HepG2 (cell line): ENCODE measurements around the gene DYSF. TPM values are rescaled to one million over a fixed set of nuclear protein-coding genes. Genes with fewer than 3 reads are reported as not detected.

Source experiments
- ADNP ChIP-seq: sonication (generic); formaldehyde crosslinking; IDR thresholded peaks from 2 replicates; pipeline ENCODE4 v1.4.0; 2020; ENCODE audit warnings: missing genetic modification reagents
- CCAR2 ChIP-seq: fragments of 200-400 bp; formaldehyde crosslinking; optimal IDR thresholded peaks from 2 replicates; pipeline ENCODE3; 2018; ENCODE audit warnings: low read depth, mild to moderate bottlenecking, low read length, moderate library complexity
- DNMT3B ChIP-seq: conservative IDR thresholded peaks from 2 replicates; pipeline ENCODE4 v1.6.1; 2016; ENCODE audit warnings: missing biosample characterization, control low read depth
- IKZF1 ChIP-seq: fragments of 450-650 bp; IDR thresholded peaks from 2 replicates; pipeline ENCODE4 v1.7.1; 2016
- IRF2 ChIP-seq: IDR thresholded peaks from 2 replicates; pipeline ENCODE4 v1.6.1; 2018; ENCODE audit warnings: missing genetic modification reagents, missing compliant biosample characterization
- KDM6A ChIP-seq: IDR thresholded peaks from 2 replicates; pipeline ENCODE4 v1.6.1; 2016; ENCODE audit warnings: low read depth
- NFIC ChIP-seq: IDR thresholded peaks from 2 replicates; pipeline ENCODE4 v1.6.1; 2012; ENCODE audit warnings: mild to moderate bottlenecking, low read length, inconsistent platforms
- NKX3-1 ChIP-seq: sonication (generic); formaldehyde crosslinking; IDR thresholded peaks from 2 replicates; pipeline ENCODE4 v1.5.0; 2020; ENCODE audit warnings: missing genetic modification reagents
- SATB2 ChIP-seq: sonication (generic); formaldehyde crosslinking; IDR thresholded peaks from 2 replicates; pipeline ENCODE4 v1.5.0; 2020; ENCODE audit warnings: missing genetic modification reagents
- ZBTB21 ChIP-seq: sonication (generic); formaldehyde crosslinking; IDR thresholded peaks from 2 replicates; pipeline ENCODE4 v1.4.0; 2020; ENCODE audit warnings: missing genetic modification reagents
- ZBTB3 ChIP-seq: sonication (generic); formaldehyde crosslinking; IDR thresholded peaks from 2 replicates; pipeline ENCODE4 v1.4.0; 2020; ENCODE audit warnings: low read depth, mild to moderate bottlenecking, moderate library complexity, missing genetic modification reagents, borderline replicate concordance
- ZNF205 ChIP-seq: IDR thresholded peaks from 2 replicates; pipeline ENCODE4 v1.6.1; 2018; ENCODE audit warnings: missing biosample characterization, missing genetic modification reagents
- ZNF3 ChIP-seq: IDR thresholded peaks from 2 replicates; pipeline ENCODE4 v1.7.0; 2017; ENCODE audit warnings: inconsistent platforms
- ZNF329 ChIP-seq: sonication (generic); formaldehyde crosslinking; IDR thresholded peaks from 2 replicates; pipeline ENCODE4 v1.9.0; 2021; ENCODE audit warnings: low read depth, mild to moderate bottlenecking, missing genetic modification reagents
- ZNF33B ChIP-seq: sonication (generic); formaldehyde crosslinking; IDR thresholded peaks from 2 replicates; pipeline ENCODE4 v1.5.1; 2020; ENCODE audit warnings: mild to moderate bottlenecking, missing genetic modification reagents
- ZNF556 ChIP-seq: sonication (generic); formaldehyde crosslinking; IDR thresholded peaks from 2 replicates; pipeline ENCODE4 v1.4.0; 2020; ENCODE audit warnings: mild to moderate bottlenecking, missing genetic modification reagents, borderline replicate concordance
- ZNF563 ChIP-seq: sonication (generic); formaldehyde crosslinking; IDR thresholded peaks from 2 replicates; pipeline ENCODE4 v1.8.0; 2022; ENCODE audit warnings: mild to moderate bottlenecking, moderate library complexity, missing genetic modification reagents
- ZNF768 ChIP-seq: sonication (generic); formaldehyde crosslinking; IDR thresholded peaks from 2 replicates; pipeline ENCODE4 v1.4.0; 2020; ENCODE audit warnings: missing genetic modification reagents
- polyA plus RNA-seq, 8 experiments: library from polyadenylated mRNA; depleted of rRNA in 3 of 8; stranded (reverse) in 7 of 8; unstranded in 1 of 8; fragments of >200 nt; fragmentation: Illumina TruSeq in 4 of 8; extraction: Trizol in 4 of 8; gene quantifications; 2 replicates each; pipeline versions ENCODE4 v1.2.1 to v1.2.3, GENCODE V29; 2011 to 2016; ENCODE audit warnings: low read depth in 4 of 8, missing spikeins in 1 of 8, mixed read lengths in 1 of 8; ENCODE audit not compliant: insufficient read depth in 1 of 8
- total RNA-seq, 5 experiments: library from RNA; depleted of rRNA; stranded (reverse); fragments of >200 nt; fragmentation: Illumina TruSeq; extraction: Trizol; gene quantifications; 2 replicates each; pipeline ENCODE4 v1.2.3, GENCODE V29; 2016; ENCODE audit warnings: low read depth in 1 of 5
- TF ChIP-seq, protein P1 (sequence below): sonication (generic); formaldehyde crosslinking; conservative IDR thresholded peaks from 2 replicates; pipeline ENCODE4 v1.4.0; 2020; ENCODE audit warnings: missing genetic modification reagents
- TF ChIP-seq, protein P2 (sequence below): sonication (generic); formaldehyde crosslinking; IDR thresholded peaks from 2 replicates; pipeline ENCODE4 v1.4.0; 2020; ENCODE audit warnings: mild to moderate bottlenecking, missing genetic modification reagents
- TF ChIP-seq, protein P3 (sequence below): IDR thresholded peaks from 2 replicates; pipeline ENCODE4 v1.6.1; 2016; ENCODE audit warnings: low read depth, borderline replicate concordance
- TF ChIP-seq, protein P4 (sequence below): sonication (generic); formaldehyde crosslinking; IDR thresholded peaks from 2 replicates; pipeline ENCODE4 v1.4.0; 2020; ENCODE audit warnings: missing genetic modification reagents; ENCODE audit errors: not compliant biosample characterization
- TF ChIP-seq, protein P5 (sequence below): sonication (generic); formaldehyde crosslinking; IDR thresholded peaks from 2 replicates; pipeline ENCODE4 v1.5.1; 2020; ENCODE audit warnings: missing genetic modification reagents, mild to moderate bottlenecking, borderline replicate concordance
- TF ChIP-seq, protein P6 (sequence below): sonication (generic); formaldehyde crosslinking; IDR thresholded peaks from 2 replicates; pipeline ENCODE4 v1.4.0; 2020; ENCODE audit warnings: missing genetic modification reagents

Gene DYSF
- total and polyA plus RNA-seq, 2 of the 13 experiments (the other 11 are each of a cell fraction or from before 2014, with no cell fraction given), result 0.15 to 2.4 TPM

DNA sequence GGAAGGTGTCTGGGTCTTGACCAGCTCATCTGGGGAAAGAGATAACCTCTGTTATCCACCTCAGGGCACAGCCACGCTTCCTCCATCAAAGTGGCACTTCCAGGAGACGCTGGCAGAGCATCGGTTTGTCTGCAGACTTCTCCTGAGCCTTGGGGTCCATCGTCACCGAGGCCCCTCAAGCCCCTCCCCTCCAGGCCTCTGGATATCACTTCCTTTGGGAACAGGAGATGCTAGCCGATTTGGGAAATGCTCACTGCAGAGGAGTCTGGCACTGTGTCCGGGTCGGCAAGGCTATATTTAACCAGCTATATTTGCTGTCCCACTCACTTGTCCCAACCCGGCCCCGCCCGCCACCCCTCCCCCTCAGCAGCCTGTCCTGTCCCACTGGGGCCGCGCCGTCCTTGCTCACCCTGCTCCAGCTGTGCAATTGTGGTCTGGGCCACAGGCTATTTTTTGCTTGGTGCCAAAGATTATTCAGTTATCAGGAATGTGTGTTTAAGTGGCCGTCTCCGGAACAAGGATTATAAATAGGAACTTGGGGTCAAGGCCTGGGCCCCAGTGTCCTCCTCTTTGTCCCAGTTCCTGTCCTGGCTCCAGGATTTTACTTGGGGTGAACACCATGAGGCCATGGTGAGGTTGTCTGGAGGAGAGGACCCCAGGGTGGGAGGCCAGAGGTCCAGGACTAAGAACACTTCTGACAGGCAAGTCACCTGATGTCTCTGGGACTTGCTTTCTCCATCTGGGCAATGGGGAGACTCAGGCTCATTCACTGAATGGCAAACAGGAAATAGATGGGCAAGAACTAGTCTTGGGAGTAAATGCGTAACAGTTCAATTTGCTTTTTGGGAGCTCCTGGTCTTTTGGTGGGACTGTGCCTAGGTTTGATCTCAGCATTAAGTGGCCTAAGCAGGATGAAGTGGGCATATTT, 263.6 kb downstream of the DYSF start (continued):
- TF ChIP-seq ZBTB3 (CRISPR knock-in tag) (no peak), ZNF205 (CRISPR knock-in tag) (no peak), ZNF329 (CRISPR knock-in tag) (no peak), ZNF768 (CRISPR knock-in tag) (0 out of 2 replicates have a peak, but pooled peaks have one; percentile 40), ZNF563 (CRISPR knock-in tag) (no peak), NKX3-1 (CRISPR knock-in tag) (no peak), DNMT3B (CRISPR knock-in tag) (no peak), IKZF1 (no peak), SATB2 (no peak), ADNP (CRISPR knock-in tag) (peak; percentile 36; the same call in 1 of the 2 replicates), ZBTB21 (CRISPR knock-in tag) (no peak), ZNF33B (CRISPR knock-in tag) (no peak), NFIC (no peak), ZNF3 (CRISPR knock-in tag) (no peak), IRF2 (CRISPR knock-in tag) (0 out of 2 replicates have a peak, but pooled peaks have one; percentile 0), KDM6A (CRISPR knock-in tag) (no peak), CCAR2 (no peak), ZNF556 (no peak)
- TF ChIP-seq, protein P1, sequence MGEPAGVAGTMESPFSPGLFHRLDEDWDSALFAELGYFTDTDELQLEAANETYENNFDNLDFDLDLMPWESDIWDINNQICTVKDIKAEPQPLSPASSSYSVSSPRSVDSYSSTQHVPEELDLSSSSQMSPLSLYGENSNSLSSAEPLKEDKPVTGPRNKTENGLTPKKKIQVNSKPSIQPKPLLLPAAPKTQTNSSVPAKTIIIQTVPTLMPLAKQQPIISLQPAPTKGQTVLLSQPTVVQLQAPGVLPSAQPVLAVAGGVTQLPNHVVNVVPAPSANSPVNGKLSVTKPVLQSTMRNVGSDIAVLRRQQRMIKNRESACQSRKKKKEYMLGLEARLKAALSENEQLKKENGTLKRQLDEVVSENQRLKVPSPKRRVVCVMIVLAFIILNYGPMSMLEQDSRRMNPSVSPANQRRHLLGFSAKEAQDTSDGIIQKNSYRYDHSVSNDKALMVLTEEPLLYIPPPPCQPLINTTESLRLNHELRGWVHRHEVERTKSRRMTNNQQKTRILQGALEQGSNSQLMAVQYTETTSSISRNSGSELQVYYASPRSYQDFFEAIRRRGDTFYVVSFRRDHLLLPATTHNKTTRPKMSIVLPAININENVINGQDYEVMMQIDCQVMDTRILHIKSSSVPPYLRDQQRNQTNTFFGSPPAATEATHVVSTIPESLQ (CRISPR knock-in tag), result no peak
- TF ChIP-seq, protein P2, sequence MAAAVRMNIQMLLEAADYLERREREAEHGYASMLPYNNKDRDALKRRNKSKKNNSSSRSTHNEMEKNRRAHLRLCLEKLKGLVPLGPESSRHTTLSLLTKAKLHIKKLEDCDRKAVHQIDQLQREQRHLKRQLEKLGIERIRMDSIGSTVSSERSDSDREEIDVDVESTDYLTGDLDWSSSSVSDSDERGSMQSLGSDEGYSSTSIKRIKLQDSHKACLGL (CRISPR knock-in tag), result no peak
- TF ChIP-seq, protein P3, sequence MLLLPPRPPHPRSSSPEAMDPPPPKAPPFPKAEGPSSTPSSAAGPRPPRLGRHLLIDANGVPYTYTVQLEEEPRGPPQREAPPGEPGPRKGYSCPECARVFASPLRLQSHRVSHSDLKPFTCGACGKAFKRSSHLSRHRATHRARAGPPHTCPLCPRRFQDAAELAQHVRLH, result no peak
- TF ChIP-seq, protein P4, sequence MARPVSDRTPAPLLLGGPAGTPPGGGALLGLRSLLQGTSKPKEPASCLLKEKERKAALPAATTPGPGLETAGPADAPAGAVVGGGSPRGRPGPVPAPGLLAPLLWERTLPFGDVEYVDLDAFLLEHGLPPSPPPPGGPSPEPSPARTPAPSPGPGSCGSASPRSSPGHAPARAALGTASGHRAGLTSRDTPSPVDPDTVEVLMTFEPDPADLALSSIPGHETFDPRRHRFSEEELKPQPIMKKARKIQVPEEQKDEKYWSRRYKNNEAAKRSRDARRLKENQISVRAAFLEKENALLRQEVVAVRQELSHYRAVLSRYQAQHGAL (CRISPR knock-in tag), result no peak
- TF ChIP-seq, protein P5, sequence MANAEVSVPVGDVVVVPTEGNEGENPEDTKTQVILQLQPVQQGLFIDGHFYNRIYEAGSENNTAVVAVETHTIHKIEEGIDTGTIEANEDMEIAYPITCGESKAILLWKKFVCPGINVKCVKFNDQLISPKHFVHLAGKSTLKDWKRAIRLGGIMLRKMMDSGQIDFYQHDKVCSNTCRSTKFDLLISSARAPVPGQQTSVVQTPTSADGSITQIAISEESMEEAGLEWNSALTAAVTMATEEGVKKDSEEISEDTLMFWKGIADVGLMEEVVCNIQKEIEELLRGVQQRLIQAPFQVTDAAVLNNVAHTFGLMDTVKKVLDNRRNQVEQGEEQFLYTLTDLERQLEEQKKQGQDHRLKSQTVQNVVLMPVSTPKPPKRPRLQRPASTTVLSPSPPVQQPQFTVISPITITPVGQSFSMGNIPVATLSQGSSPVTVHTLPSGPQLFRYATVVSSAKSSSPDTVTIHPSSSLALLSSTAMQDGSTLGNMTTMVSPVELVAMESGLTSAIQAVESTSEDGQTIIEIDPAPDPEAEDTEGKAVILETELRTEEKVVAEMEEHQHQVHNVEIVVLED (CRISPR knock-in tag), result no peak
- TF ChIP-seq, protein P6, sequence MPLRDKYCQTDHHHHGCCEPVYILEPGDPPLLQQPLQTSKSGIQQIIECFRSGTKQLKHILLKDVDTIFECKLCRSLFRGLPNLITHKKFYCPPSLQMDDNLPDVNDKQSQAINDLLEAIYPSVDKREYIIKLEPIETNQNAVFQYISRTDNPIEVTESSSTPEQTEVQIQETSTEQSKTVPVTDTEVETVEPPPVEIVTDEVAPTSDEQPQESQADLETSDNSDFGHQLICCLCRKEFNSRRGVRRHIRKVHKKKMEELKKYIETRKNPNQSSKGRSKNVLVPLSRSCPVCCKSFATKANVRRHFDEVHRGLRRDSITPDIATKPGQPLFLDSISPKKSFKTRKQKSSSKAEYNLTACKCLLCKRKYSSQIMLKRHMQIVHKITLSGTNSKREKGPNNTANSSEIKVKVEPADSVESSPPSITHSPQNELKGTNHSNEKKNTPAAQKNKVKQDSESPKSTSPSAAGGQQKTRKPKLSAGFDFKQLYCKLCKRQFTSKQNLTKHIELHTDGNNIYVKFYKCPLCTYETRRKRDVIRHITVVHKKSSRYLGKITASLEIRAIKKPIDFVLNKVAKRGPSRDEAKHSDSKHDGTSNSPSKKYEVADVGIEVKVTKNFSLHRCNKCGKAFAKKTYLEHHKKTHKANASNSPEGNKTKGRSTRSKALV (CRISPR knock-in tag), result no peak
